IPS-18c (cell line): ENCODE results near the gene FAM168B.
A peak's percentile ranks its signal among the peaks of the same experiment; 100 is the strongest.
"Not testable (repeated sequence)": the region's sequence is repeated elsewhere in the genome, so short reads cannot be mapped to it uniquely, and the experiment has no call there.

Experiments used
- H3K4me3 ChIP-seq: 2 replicates; pipeline ENCODE4 v1.7.0; 2013; ENCODE audit warnings: low read depth, mild to moderate bottlenecking, low read length, moderate library complexity; ENCODE audit not compliant: insufficient read depth
- H3K9me3 ChIP-seq: one replicate; pipeline ENCODE4 v1.6.1; 2013; ENCODE audit warnings: mild to moderate bottlenecking, low read length, moderate library complexity; ENCODE audit not compliant: control insufficient read depth, insufficient read depth

FAM168B gene, protein sequence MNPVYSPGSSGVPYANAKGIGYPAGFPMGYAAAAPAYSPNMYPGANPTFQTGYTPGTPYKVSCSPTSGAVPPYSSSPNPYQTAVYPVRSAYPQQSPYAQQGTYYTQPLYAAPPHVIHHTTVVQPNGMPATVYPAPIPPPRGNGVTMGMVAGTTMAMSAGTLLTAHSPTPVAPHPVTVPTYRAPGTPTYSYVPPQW

DNA sequence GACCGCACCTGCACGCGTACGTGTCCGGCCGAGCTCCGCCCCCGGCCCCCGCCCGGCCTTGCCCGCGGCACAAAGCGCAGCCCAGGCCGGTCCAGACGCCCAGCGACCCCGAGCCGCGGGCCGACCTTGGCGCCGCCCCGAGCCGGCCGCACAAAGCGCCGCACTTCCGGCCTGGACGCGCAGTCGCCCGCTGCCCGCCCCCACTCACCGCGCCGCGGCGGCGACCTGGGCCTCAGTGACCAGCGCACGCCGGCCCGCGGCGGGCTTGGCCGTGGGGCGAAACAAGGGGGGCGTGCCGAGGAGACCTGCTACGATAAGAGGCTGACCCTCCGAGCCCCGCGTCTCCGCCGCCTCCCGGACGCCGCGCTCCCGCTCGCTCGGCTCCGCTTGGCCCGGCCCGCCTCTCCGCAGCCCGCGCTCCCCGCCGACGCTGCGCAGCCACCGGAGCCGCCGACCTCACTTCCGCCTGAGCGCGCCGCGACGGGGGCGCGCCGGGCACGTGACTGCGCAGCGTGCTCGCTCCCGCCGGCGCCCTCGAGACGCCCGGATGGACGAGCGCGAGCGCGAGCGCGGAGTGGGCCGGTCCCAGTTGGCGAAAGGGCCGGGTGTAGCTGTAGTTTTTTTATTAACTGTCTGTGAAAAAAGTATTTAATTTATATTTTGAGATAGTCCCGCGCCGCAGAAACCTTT lies at the start of gene FAM168B:
Gene FAM168B (minus strand): TSS at position 455 of the 690 bp plus-strand sequence. CDS start 10,814 bp downstream, outside the sequence.
- no peaks in the 10 kb centered on the region for H3K9me3 ChIP-seq
- peak within 1 kb of the TSS; percentile 70 for H3K4me3 ChIP-seq

DNA sequence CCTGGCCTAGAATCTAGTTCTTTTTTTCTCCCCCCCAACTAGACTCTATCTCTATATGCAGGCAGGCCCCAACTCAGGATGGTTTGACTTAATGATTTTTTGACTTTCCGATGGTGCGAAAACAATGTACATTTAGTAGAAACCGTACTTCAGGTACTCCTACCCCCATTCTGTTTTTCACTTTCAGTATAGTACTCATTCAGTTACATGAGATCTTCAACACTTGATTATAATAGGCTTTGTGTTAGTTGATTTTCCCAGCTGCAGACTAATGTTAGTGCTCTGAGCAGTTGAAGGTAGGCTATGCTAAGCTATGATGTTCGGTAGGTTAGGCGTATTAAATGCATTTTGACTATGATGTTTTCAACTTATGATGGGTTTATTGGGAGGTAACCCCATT lies 49.6 kb upstream of the FAM168B start:
- no peak overlapping the region for H3K4me3 ChIP-seq
- no peaks in the 10 kb centered on the region for H3K9me3 ChIP-seq

DNA sequence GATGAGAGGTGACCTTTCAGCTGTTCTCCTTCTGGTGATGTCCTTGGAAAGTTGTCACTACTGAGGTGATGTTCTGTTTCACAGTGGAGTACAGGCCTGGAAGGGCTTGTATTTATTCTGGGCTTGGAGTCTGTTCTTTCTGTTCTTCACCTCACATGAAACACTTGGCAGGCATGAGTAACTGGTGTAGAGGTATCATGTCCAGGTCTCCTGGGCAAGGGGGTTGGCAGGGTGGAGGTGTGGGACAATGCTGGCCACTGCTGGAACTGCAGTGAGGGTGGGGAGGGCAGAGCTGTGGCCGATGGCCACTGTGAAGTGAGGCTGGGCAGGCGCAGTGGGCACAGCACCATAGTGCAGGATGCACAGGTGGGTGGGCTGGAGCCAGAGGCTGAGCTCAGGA lies 47.3 kb upstream of the FAM168B start:
- Histone ChIP-seq H3K9me3 (no peaks in the 10 kb centered on the region), H3K4me3 (no peak overlapping the region)

DNA sequence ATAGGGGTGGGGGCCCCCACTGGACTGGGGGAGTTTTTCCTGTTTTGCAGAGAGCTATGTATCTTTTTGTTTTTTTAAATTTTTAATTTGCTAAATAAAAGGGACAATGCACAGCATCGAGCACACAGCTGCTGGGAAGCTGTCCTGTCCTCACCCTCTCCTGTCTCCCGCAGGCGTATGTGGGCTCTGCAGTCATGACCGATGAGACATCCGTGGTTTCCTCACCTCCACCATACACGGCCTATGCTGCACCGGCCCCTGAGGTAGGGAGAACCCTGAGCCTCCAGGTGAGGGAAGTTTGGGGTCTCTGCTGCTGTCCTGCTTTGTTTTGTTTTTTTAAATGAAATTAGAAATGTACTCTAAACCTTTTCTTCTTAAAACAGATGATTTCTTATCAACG lies 39.5 kb upstream of the FAM168B start:
- H3K9me3 ChIP-seq = peaks cover 2% of the 10 kb centered on the region

DNA sequence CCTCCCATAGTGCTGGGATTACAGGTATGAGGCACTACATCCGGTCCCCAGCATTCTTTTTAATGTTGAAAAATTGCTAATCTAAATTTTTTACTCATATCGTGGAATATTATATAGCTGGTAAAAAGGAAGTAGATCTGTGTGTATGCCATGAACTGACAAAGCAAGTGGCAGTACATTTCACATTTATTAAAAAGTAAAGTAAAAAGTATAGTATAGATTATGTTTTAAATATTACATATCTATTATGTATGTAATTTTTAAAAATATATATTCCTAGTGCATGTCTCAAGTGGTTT lies 37.0 kb upstream of the FAM168B start:
- Histone ChIP-seq H3K4me3 (no peak overlapping the region), H3K9me3 (peaks cover 2% of the 10 kb centered on the region)

More for the DNA sequence above, 39.5 kb upstream of the FAM168B start:
- H3K4me3 ChIP-seq = no peak overlapping the region

DNA sequence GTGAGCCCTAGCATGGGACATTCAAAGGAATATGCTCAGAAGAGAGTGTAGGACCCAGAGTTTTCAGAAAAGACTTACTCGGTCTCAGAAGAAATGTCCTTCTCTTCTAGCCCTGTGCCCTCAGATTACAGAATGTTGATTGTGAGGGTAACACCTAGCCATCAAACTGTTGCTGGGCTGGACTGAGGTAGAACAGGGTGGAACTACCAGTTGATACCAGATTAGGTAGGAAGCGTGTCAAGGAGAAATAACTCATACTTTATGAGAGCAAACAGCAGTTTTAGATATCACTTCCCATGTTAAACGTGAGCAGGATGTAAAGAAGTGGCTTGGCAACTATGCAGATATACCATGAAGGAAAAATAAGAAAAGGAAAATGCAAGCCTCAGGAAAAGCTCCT lies 34.7 kb upstream of the FAM168B start:
- Histone ChIP-seq H3K4me3 (no peak overlapping the region), H3K9me3 (peaks cover 2% of the 10 kb centered on the region)

DNA sequence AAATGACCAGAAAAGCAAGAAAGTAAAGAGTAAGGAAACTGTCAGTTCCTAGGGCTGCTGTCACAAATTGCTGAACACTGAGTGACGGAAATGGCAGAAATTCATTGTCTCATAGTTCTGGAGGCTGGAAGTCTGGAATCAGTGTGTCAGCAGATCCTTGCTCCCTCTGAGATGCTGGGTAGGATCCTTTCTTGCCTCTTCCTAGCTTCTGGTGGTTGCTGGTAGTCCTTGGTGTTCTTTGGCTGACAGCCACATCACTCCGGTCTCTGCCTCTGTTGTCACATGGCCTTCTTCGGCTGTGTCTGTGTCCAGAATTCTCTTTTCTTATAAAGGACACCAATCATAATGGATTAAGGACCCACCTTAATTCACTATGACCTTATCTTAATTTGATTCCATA lies 33.8 kb upstream of the FAM168B start:
- Histone ChIP-seq H3K9me3 (peaks cover 2% of the 10 kb centered on the region), H3K4me3 (no peak overlapping the region)

DNA sequence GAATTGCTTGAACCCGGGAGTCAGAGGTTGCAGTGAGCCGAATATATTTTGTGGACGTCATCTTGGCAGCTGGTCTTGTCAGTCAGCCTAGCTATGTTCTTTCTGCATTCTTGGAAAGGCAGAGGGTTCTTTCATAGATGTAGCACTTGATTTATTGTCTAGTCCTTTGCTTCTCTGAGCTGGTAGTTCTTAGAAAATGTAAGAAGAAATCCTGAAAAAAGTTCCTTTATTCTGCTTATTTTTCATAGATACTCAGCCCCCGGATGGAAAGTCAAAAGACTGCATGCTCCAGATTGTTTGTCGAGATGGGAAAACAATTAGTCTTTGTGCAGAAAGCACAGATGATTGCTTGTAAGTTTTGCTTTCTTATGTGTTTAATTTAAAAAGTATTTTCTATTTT lies 33.2 kb upstream of the FAM168B start:
- Histone ChIP-seq H3K9me3 (peaks cover 2% of the 10 kb centered on the region), H3K4me3 (no peak overlapping the region)

DNA sequence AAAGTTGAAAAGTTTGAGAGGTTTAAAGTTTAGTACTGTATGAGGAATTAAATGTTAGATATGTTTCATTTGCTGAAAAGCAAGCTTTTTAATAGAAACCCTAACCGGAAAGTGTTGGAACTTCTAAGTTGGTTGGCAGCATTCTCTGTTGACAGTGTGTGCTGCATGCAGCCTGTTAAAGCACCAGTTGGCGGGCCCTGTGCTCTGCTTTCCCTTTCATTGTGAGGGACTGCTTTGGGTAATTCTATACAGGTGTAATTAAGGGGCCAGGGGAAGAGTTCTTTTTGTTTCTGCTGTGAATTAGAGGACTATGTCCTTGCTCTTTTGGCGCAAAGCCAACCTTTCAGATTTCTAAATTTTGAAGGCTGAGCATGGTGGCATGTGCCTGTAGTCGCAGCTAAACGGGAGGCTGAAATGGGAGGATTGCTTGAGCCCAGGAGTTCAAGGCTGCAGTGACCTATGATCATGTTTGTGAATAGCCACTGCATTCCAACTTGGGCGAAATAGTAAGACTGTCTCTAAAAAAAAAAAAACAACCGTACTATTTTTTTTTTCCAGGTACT lies 32.0 kb upstream of the FAM168B start:
- Histone ChIP-seq H3K9me3 (peaks cover 2% of the 10 kb centered on the region), H3K4me3 (no peak overlapping the region)

DNA sequence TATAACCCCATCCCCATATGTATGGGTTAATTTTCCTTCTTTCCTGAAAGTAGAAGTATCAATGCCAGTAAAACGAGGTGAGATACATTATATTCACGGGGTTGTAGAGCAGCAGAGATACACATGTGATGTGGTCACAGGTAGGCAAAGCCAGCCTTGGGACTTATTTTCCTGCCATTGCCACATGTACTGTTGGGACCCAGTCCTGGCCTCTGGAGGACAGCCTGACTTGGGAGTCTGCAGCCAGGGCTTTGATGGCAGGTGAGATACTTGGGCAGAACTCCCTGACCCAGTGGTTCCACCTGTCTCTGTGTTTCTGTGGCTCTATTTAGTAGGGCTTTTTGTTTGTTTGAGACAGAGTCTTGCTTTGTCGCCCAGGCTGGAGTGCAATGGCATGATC lies 29.9 kb upstream of the FAM168B start:
- no peaks in the 10 kb centered on the region for H3K9me3 ChIP-seq
- no peak overlapping the region for H3K4me3 ChIP-seq

DNA sequence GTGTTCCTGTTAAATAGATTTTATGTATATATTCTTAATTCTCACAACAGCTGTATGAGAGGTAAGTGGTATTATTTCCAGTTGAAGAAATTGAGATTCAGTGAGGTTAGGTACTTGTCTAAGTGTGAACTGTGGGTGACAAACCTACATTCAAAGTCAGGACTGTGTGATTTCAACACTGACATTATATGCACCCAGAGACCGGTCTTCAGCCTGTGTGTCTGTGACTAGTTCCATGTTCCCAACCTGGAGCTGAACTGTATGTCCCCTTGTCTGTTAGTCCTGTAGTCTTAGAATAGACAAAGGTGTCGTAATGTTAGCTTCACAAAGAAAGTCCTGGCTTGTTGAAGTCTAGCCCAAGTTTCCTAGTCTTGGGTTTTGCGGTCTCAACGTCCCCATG lies 29.2 kb upstream of the FAM168B start:
- Histone ChIP-seq H3K4me3 (no peak overlapping the region), H3K9me3 (no peaks in the 10 kb centered on the region)

DNA sequence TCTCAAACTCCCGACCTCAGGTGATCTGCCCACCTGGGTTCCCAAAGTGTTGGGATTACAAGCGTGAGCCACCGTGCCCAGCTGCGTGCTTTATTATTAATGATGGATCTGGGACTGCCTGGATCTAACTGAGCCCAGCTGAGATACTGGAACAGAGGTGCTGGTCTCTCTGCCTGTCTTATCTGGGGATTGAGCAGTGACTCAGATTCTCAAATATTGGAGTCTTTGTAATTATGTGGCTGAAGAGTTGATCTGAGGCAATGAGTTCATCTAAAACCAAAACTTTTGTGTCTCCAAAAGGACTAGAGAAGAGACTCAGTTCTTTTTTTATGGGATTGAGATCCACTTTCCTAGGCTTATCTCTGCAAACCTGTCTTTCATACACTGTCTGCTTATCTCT lies 28.2 kb upstream of the FAM168B start:
- H3K9me3 ChIP-seq = no peaks in the 10 kb centered on the region
- H3K4me3 ChIP-seq = no peak overlapping the region

DNA sequence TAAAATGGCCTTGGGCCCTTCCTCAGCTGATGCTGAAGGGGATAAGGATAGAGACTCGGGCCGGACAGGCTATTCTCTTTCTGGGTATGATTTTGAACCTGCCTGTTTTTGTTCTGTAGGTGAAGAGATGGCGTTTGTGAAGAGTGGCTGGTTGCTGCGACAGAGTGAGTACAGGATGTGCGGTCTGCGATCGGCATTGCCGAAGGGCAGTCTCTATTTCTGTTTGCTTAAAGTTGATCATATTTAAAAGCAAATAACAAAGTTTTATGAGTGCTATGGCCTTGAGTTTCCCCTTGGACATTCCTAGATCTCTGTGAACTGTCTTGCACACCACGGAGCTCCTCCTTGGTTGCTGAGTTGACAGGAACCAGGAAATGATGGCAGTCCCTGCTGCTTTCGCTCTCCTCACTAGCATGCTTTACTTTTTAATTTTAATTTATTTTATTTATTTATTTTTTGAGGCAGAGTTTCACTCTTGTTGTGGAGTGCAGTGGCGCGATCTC lies 27.6 kb upstream of the FAM168B start:
- Histone ChIP-seq H3K4me3 (no peak overlapping the region), H3K9me3 (no peaks in the 10 kb centered on the region)

DNA sequence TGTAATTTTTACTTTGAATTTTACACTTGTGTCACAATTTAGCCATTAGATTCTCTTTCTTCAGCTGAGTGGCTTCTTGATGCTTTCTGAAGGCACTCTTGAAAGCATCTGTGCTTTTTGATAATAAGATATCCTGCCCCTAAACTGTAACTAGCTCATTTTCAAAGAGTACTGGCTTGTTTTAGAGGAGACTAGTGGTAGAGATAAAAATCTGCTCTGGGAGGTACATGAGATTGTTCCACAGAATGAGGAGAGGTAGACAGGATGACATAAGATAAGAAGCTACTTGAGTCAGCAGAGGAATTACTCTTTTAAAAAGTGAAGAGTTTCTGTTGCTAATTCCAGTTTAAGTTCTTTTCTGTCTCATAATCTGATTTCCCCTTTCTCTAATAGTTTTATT lies 22.5 kb upstream of the FAM168B start:
- H3K4me3 ChIP-seq = no peak overlapping the region
- no peaks in the 10 kb centered on the region for H3K9me3 ChIP-seq

DNA sequence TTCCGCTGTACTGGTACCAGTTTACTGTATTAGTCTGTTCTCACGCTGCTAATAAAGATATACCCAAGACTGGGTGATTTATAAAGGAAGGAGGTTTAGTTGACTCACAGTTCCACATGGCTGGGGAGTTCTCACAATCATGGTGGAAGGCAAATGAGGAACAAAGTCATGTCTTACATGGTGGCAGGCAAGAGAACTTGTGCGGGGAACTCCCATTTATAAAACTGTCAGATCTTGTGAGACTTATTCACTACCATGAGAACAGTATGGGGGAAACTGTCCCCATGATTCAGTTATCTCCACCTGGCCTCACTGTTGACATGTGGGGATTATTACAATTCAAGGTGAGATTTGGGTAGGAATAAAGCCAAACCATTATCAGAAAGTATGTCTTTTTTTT lies 21.7 kb upstream of the FAM168B start:
- H3K4me3 ChIP-seq, H3K9me3 ChIP-seq: not testable (repeated sequence)

DNA sequence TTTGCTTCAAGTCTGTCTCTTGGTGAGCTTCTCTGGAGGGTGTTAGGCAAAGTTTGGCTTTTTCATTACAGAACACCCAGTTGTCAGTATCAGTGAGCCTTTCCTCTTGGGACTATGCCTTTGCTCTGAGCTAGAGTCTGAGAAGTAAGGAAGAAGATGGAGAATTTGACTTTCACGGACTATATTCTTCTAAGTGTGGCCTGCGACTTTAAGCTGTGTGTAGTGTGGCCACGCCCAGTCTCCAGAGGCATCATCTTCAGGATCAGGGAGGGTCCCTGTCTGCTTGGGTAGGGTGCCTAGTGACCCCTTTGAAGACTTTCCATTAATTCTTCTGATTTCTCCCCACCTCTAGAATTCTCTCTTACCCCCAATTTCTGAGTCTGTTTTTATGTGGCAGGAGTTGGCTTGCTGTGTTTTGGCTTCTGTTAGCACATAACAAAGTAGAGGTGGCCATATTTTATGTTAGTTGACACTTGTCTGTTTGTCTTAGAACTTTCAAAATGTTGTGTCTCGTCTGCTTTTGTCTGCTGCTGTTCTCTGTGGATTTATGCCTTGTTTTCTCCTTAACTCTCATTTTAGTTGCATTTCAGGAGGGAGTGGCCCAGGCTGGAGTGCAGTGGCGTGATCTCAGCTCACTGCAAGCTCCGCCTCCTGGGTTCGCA lies 20.4 kb upstream of the FAM168B start:
- Histone ChIP-seq H3K4me3 (no peak overlapping the region), H3K9me3 (no peaks in the 10 kb centered on the region)

DNA sequence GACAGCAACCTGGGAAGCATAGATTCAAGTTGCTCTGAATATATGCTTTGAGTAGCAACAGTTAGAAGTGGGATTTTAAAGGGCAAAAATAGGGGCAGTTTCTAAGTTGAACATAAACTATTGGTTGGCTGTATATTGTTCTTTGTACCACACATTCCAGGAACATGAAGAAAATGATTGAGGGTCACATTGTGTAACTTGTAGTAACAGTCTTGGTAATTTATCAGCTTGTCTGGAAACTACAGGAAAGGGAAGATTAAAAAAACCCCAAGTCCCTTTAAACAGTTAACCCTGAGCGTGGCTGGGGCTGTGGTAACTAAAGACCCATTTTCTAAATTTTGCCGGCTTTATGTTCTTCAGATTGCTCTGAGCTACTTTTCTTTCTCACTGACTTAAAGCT lies 19.3 kb upstream of the FAM168B start:
- H3K4me3 ChIP-seq = no peak overlapping the region
- no peaks in the 10 kb centered on the region for H3K9me3 ChIP-seq
